ENCODE data around the gene PHGDH.
A peak's percentile ranks its signal among the peaks of the same experiment; 100 is the strongest.
"Not testable (repeated sequence)": the region's sequence is repeated elsewhere in the genome, so short reads cannot be mapped to it uniquely, and the experiment has no call there.

Gene PHGDH

DNA sequence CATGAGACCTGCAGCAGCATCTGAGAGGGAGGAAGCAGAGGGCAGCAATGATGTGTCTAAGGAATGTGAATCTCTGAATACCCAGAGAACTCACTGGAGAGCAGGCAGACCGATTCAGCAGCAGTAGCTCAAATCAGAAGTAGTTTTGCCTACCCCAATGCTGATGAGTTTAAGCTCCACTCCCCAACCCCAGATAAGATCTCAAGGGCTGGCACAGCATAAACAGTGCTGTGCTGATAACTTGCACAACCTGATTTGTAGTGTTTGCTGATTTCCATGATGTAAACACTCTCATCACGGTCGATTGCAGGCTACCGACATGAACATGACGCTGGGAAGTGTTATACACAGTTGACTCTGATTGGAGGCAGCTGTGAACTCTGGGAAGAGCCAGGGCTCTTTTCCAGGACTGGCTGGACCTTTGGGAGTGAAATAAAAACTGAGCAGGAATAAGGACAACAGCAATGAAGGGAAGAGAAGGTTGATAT lies 68.2 kb downstream of the PHGDH start:
- Histone ChIP-seq H3K4me1 (peaks cover 0 to 12% (median 0%) of the 10 kb centered on the region in 4 donors), H3K27ac (no peak overlapping the region), H3K36me3 (no peaks in the 10 kb centered on the region), H3K27me3 (no peaks in the 10 kb centered on the region), H3K9me3 (no peaks in the 10 kb centered on the region), H3K4me3 (no peak overlapping the region)
- no peak for DNase-seq
- TF ChIP-seq, protein P1, sequence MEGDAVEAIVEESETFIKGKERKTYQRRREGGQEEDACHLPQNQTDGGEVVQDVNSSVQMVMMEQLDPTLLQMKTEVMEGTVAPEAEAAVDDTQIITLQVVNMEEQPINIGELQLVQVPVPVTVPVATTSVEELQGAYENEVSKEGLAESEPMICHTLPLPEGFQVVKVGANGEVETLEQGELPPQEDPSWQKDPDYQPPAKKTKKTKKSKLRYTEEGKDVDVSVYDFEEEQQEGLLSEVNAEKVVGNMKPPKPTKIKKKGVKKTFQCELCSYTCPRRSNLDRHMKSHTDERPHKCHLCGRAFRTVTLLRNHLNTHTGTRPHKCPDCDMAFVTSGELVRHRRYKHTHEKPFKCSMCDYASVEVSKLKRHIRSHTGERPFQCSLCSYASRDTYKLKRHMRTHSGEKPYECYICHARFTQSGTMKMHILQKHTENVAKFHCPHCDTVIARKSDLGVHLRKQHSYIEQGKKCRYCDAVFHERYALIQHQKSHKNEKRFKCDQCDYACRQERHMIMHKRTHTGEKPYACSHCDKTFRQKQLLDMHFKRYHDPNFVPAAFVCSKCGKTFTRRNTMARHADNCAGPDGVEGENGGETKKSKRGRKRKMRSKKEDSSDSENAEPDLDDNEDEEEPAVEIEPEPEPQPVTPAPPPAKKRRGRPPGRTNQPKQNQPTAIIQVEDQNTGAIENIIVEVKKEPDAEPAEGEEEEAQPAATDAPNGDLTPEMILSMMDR (IDR thresholded peaks at IDR 0.05) = no peak
- intact Hi-C loops (cut with DNase I; ENCODE audit: low total_unique reads) = no loop called here

DNA sequence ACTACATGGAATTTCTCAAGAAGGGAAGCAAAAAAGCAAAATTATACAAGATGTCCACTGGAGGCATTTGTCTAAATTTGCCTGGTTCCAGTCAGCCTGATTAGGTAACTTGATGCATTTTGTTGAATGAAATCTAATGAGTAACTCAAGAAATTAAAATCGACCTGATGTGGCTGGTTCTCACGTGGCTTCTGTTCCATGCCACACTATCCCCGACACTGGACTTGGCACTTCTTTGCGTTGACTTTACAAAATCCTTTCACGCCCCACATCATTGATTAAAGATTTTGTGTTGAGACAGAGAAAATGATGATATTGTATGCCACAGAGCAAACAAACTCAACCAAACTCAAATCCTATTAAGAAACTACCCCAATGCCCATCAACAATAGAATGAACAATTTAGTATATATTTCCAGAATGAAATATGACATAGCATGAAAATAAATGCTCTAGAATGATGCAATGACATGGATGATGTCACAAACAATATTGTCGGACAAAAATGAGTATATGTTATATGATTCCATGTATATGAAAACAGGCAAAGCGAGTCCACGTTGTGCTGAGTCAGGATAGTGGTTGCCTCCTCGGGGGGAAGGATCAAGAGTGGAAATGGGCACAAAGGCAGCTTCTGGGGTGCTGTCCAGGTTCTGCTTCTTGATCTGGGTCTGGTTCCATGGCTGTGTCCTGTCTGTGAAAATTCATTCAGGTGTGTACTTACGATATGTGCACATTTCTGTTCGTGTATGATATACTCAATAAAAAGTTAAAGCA lies 69.9 kb downstream of the PHGDH start:
- Histone ChIP-seq H3K36me3 (no peaks in the 10 kb centered on the region), H3K4me3 (no peak overlapping the region), H3K27ac (no peak overlapping the region), H3K27me3 (no peaks in the 10 kb centered on the region), H3K9me3 (no peaks in the 10 kb centered on the region), H3K4me1 (peaks cover 0 to 12% (median 0%) of the 10 kb centered on the region in 4 donors)
- DNase-seq = no peak
- intact Hi-C loops (cut with DNase I; ENCODE audit: low total_unique reads) = no loop called here
- TF ChIP-seq, protein P1 (IDR thresholded peaks at IDR 0.05) = no peak

DNA sequence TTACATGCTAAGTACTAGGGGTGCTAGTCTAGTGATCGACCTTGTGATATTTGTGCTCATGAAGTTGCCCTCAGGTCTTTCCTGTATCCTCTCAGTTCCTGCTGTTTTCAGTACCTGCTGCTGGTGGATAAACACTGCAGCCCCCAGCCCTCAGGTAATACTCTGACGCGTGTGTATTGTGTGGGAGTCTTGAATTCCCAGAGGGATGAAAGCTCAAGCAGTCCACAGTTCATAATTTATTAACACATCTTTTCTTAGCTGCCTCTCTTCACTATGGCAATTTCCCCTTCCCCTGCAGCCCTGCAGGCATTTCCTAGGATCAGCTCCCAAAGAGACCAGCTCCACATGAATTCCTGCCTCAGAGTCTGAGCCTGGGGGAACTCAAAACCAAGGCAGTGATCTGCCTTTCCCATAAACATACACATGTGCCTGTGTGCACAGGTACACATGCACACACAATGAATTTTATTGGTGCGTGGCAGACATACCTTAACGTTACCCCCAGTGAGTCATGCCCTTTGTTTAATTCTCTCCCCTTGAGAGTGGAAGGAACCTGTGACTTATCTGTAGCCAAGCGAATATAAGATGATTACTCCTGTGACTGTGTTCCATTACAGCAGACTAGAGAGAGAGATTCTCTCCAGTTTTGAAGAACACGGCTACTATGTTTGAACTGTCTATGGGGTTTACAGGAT lies 71.0 kb downstream of the PHGDH start:
- H3K36me3 ChIP-seq = no peaks in the 10 kb centered on the region
- no peak for DNase-seq
- H3K9me3 ChIP-seq = no peaks in the 10 kb centered on the region
- intact Hi-C loops (cut with DNase I; ENCODE audit: low total_unique reads) = no loop called here
- no peaks in the 10 kb centered on the region for H3K27me3 ChIP-seq
- no peak overlapping the region for H3K27ac ChIP-seq
- no peak overlapping the region for H3K4me3 ChIP-seq
- TF ChIP-seq, protein P1 (IDR thresholded peaks at IDR 0.05) = no peak
- peaks cover 0 to 12% (median 0%) of the 10 kb centered on the region in 4 donors for H3K4me1 ChIP-seq

DNA sequence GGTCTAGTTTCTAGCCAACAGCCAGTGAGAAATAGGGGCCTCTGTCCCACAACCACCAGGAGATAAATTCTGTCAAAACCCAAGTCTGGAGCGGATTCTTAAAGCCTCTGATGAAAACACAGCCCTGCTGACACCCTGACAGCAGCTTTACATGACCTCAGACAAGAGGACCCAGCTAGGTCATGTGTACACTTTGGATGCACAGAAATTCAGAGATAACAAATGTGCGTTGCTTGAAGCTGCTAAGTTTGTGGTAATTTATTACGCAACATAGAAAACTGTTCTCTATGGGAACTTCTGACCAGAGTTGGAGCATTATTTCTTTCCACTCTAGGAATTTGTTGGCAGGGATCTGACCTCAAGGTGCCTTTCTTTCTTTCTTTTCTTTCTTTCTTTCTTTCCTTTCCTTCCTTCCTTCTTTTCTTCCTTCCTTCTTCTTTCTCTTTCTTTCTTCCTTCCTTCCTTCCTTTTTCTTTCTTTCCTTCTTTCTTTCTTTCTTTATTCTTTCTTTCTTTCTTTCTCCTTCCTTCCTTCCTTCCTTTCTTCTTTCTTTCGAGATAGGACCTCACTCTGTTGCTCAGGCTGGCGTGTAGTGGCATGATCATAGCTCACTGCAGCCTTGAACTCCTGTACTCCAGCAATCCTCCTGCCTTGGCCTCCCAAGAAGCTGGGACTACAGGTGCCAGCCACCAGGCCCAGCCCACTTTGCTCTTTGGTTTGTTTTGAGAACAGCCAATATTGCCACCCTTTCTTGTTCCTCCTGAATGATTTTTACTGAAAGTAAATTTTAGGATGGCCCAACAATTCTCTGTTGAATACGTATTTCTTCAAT lies 71.8 kb downstream of the PHGDH start:
- no peaks in the 10 kb centered on the region for H3K9me3 ChIP-seq
- intact Hi-C loops (cut with DNase I; ENCODE audit: low total_unique reads) = no loop called here
- H3K36me3 ChIP-seq = no peaks in the 10 kb centered on the region
- no peaks in the 10 kb centered on the region for H3K27me3 ChIP-seq
- no peak overlapping the region for H3K27ac ChIP-seq
- TF ChIP-seq, protein P1 (IDR thresholded peaks at IDR 0.05) = no peak
- DNase-seq = no peak
- peaks cover 0 to 12% (median 0%) of the 10 kb centered on the region in 4 donors for H3K4me1 ChIP-seq
- H3K4me3 ChIP-seq = no peak overlapping the region

DNA sequence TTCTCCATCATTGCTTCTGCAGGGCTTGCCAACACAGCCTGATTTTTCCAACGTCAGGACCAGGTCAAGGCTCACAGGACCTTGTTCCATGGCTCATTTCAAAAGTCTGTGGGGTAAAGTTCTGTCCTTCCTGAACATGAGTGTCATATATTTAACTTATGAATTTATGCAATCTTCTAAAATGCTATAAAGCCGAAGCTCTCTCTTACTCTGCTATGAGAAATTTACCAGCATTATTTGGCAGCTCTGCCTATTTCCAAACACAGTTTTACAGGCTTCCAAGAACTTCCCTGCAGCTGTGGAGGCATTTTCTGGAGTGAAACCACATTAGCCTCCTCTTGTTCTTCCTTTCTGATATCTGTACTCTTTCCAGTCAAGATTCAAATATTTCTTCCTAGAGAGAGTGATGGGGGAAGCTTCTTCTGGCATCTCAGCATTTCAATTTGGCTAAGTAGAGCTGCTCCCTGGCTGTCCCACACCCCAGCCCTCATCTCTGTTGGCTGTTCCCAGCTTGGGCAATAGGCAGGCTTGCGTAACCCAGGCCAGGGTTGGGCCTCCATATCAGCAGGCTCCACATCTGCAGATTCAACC lies 72.6 kb downstream of the PHGDH start:
- Histone ChIP-seq H3K27me3 (no peaks in the 10 kb centered on the region), H3K4me3 (no peak overlapping the region), H3K36me3 (no peaks in the 10 kb centered on the region), H3K4me1 (peaks cover 0 to 12% (median 0%) of the 10 kb centered on the region in 4 donors), H3K27ac (no peak overlapping the region), H3K9me3 (no peaks in the 10 kb centered on the region)
- TF ChIP-seq, protein P1 (IDR thresholded peaks at IDR 0.05) = no peak
- intact Hi-C loops (cut with DNase I; ENCODE audit: low total_unique reads) = no loop called here
- DNase-seq = peak; percentile 75 to 86

DNA sequence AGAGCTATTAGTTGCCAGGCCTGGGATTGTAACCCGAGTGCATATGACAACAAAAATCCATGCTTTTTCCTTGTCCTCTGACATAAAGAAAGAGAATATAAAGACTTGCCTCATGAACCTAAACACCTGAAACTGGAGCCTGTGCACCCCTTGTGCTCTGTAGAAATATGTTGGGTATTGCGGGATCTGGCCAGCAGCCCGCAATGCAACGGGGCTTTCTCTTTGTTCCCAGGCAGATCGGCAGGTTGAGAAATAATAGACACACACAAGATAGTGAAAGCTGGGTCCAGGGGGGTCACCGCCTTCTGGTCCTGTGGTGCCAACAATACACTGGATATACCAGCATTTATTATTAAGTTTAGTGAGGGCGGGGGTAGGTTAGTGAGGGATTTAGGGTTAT lies 74.3 kb downstream of the PHGDH start:
- intact Hi-C loops (cut with DNase I; ENCODE audit: low total_unique reads); H3K27ac ChIP-seq: not testable (repeated sequence)

DNA sequence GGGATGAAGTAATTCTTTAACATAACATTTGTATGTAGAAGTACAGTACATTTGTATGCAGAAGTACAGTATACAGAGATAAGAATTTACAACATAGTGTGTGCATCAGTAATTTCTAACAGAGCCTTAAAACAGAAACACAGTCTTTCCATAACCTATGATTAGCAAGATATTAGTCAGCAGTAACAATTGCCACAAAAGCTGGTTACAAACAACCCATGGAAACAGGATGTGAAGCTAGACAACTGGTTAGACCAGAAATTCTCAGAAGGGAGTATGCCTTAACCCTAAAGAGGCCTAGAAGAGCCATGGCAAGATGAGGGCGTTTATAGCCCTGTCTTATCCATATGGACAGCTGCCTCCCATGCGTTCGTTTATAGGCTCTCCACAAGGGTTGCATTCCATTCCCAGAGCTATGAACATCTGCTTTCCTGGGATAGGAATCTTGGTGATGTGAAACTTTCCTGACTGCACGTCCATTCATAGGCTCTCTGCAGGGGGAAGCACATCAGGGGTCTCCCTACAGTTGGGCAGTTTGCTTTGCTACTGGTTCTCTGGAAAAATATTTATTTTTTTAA lies 74.8 kb downstream of the PHGDH start:
- H3K27me3 ChIP-seq; H3K36me3 ChIP-seq; H3K4me3 ChIP-seq; H3K9me3 ChIP-seq; DNase-seq; intact Hi-C loops (cut with DNase I; ENCODE audit: low total_unique reads); H3K4me1 ChIP-seq; H3K27ac ChIP-seq: not testable (repeated sequence)

More for the DNA sequence above, 74.3 kb downstream of the PHGDH start:
- H3K9me3 ChIP-seq, H3K4me3 ChIP-seq, H3K4me1 ChIP-seq, H3K36me3 ChIP-seq, H3K27me3 ChIP-seq, DNase-seq: not testable (repeated sequence)

Measured in tibial artery (tissue), 4 donors.